Smooth muscle cell (in vitro differentiated cells): ENCODE data around the gene SDCCAG8. TPM values are rescaled to one million over a fixed set of nuclear protein-coding genes. Genes with fewer than 3 reads are reported as not detected.

ENCODE experiments used
- DNase-seq: peaks from one replicate; lab custom pipeline; 2025; ENCODE audit not compliant: unreplicated experiment; lab: John Stamatoyannopoulos, UW
- H2AFZ ChIP-seq: fragments of 200-600 bp; sonication (generic); 2 replicates; pipeline ENCODE4 v1.6.0; 2016; ENCODE audit warnings: antibody characterized with exemption, low read depth, mild to moderate bottlenecking
- H3F3A ChIP-seq: fragments of 200-600 bp; sonication (generic); 2 replicates; pipeline ENCODE4 v1.6.0; 2017; ENCODE audit warnings: antibody characterized with exemption, low read depth
- H3K27ac ChIP-seq: fragments of 200-600 bp; sonication (generic); 2 replicates; pipeline ENCODE4 v1.5.1; 2016; ENCODE audit warnings: low read depth, mild to moderate bottlenecking
- H3K27me3 ChIP-seq: fragments of 200-600 bp; sonication (generic); 2 replicates; pipeline ENCODE4 v1.6.1; 2016; ENCODE audit warnings: low read depth, mild to moderate bottlenecking
- H3K36me3 ChIP-seq: fragments of 200-600 bp; sonication (generic); 2 replicates; pipeline ENCODE4 v1.5.1; 2016; ENCODE audit warnings: low read depth
- H3K4me1 ChIP-seq: fragments of 200-600 bp; sonication (generic); 2 replicates; pipeline ENCODE4 v1.5.1; 2016; ENCODE audit warnings: low read depth
- H3K4me2 ChIP-seq: fragments of 200-600 bp; sonication (generic); 2 replicates; pipeline ENCODE4 v1.6.0; 2016; ENCODE audit warnings: mild to moderate bottlenecking
- H3K4me3 ChIP-seq: fragments of 200-600 bp; sonication (generic); 2 replicates; pipeline ENCODE4 v1.5.1; 2016; ENCODE audit warnings: mild to moderate bottlenecking
- H3K79me2 ChIP-seq: fragments of 200-600 bp; sonication (generic); 2 replicates; pipeline ENCODE4 v1.6.0; 2016; ENCODE audit warnings: low read depth, mild to moderate bottlenecking
- H3K9ac ChIP-seq: fragments of 200-600 bp; sonication (generic); 2 replicates; pipeline ENCODE4 v1.6.0; 2016; ENCODE audit warnings: low read depth
- H3K9me3 ChIP-seq: fragments of 200-600 bp; sonication (generic); replicated peaks from 2 replicates; pipeline ENCODE4 v1.5.1; 2016; ENCODE audit warnings: low read depth
- H4K20me1 ChIP-seq: fragments of 200-600 bp; sonication (generic); 2 replicates; pipeline ENCODE4 v1.6.0; 2016; ENCODE audit warnings: low read depth
- WGBS: methylation state at CpG from one replicate; pipeline ENCODE4 v1.1.7; 2016; ENCODE audit warnings: low lambda C conversion rate; 5-methylcytosine and 5-hydroxymethylcytosine counted together
- polyA plus RNA-seq: library from polyadenylated mRNA; unstranded; fragments of >200 nt; fragmentation: Nextera tagmentation; extraction: Ambion mirVana; gene quantifications from 2 replicates; pipeline ENCODE4 v1.2.1, GENCODE V29; 2016
- total RNA-seq: library from RNA; depleted of rRNA; stranded (reverse); fragments of >200 nt; gene quantifications from 2 replicates; pipeline ENCODE4 v1.2.3, GENCODE V29; 2014
- TF ChIP-seq, protein P1 (sequence below): fragments of 200-600 bp; sonication (generic); IDR thresholded peaks from 2 replicates; pipeline ENCODE4 v1.5.1; 2017; ENCODE audit warnings: borderline replicate concordance, mild to moderate bottlenecking, antibody characterized with exemption; ENCODE audit not compliant: insufficient read depth, poor library complexity, severe bottlenecking

SDCCAG8 gene
- total and polyA plus RNA-seq, 2 experiments from 2014 or later = 30.9 to 33.4 TPM

DNA sequence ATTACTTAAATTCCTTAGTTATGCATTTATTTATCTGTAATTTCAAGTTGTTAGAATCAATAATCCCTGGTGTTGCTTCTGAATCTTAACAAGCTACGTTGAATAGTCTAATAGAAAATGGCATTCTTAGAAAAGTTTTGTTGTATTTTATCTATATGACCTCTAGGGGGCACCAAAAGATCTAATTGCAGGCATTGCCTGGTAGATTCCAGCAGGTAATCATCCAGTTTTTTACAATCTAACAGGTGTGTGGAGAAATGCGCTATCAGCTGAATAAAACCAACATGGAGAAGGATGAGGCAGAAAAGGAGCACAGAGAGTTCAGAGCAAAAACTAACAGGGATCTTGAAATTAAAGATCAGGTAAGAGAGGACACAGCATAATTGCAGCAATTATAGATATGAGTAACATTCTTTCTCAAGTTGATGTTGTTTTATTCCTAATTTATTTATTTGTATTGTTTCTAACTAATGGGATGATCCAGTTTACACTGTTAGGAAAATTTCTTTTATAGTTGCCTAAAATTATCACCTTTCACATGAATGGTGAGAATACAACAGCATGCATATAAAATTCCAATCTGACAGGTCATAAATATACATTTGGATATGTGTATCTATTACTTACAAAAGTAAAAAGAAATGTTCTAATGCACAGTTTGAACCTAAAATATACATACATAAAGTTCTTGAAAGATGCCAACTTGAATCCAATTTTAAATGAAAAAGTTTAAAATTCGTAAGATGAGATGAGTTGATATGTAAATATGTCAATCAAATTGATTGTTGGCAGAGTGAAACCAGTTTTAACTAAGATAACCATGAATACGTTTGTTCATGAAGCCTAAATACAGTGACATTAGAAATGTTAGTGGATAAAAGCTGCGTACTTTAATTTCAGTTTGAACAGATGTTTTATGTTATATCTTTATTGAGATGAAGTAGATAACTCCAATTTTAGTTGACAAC, 88.4 kb downstream of the SDCCAG8 start:
- peaks cover 6% of the 10 kb centered on the region for H3K36me3 ChIP-seq
- no peaks in the 10 kb centered on the region for H3K79me2 ChIP-seq
- H3K27me3 ChIP-seq = no peaks in the 10 kb centered on the region
- H3K4me3 ChIP-seq = no peak overlapping the region
- H3K9ac ChIP-seq = no peak overlapping the region
- H3K4me1 ChIP-seq = peaks cover 19% of the 10 kb centered on the region
- H4K20me1 ChIP-seq = peaks cover 4% of the 10 kb centered on the region
- DNase-seq = no peak
- TF ChIP-seq, protein P1, sequence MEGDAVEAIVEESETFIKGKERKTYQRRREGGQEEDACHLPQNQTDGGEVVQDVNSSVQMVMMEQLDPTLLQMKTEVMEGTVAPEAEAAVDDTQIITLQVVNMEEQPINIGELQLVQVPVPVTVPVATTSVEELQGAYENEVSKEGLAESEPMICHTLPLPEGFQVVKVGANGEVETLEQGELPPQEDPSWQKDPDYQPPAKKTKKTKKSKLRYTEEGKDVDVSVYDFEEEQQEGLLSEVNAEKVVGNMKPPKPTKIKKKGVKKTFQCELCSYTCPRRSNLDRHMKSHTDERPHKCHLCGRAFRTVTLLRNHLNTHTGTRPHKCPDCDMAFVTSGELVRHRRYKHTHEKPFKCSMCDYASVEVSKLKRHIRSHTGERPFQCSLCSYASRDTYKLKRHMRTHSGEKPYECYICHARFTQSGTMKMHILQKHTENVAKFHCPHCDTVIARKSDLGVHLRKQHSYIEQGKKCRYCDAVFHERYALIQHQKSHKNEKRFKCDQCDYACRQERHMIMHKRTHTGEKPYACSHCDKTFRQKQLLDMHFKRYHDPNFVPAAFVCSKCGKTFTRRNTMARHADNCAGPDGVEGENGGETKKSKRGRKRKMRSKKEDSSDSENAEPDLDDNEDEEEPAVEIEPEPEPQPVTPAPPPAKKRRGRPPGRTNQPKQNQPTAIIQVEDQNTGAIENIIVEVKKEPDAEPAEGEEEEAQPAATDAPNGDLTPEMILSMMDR = peak; percentile 80
- H3F3A ChIP-seq = no peaks in the 10 kb centered on the region
- H3K9me3 ChIP-seq = no peaks in the 10 kb centered on the region
- H3K4me2 ChIP-seq = no peak overlapping the region
- no peak overlapping the region for H3K27ac ChIP-seq
- WGBS = 74% methylated on average over 5 of the region's 5 CpGs
- no peak overlapping the region for H2AFZ ChIP-seq

DNA sequence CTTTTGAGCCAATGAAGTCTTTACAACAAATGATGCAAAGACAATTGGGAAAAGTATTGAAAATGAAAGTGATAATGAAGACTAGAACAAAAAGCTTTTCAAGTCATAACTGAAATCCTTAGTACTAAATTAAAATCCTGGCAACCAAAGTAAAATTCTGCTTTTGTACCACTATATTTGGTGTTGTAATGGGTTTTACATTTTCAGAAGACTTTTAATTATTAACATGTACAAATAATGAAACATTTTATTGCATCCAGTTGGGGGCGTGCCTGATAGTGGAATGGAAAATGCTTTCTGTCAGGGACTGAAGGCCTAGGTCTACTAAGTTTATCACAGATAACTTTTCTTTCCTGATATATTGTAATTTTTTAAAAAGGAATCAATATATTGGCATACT, 89.4 kb downstream of the SDCCAG8 start:
- TF ChIP-seq, protein P1 = no peak
- 97% methylated on average over 1 of the region's 1 CpG for WGBS
- DNase-seq = no peak
- Histone ChIP-seq H3K9me3 (no peaks in the 10 kb centered on the region), H4K20me1 (peaks cover 4% of the 10 kb centered on the region), H3K36me3 (peaks cover 6% of the 10 kb centered on the region), H3K4me3 (no peak overlapping the region), H3K79me2 (no peaks in the 10 kb centered on the region), H2AFZ (no peak overlapping the region), H3F3A (no peaks in the 10 kb centered on the region), H3K9ac (no peak overlapping the region), H3K27ac (no peak overlapping the region), H3K27me3 (no peaks in the 10 kb centered on the region), H3K4me1 (peaks cover 19% of the 10 kb centered on the region), H3K4me2 (no peak overlapping the region)

DNA sequence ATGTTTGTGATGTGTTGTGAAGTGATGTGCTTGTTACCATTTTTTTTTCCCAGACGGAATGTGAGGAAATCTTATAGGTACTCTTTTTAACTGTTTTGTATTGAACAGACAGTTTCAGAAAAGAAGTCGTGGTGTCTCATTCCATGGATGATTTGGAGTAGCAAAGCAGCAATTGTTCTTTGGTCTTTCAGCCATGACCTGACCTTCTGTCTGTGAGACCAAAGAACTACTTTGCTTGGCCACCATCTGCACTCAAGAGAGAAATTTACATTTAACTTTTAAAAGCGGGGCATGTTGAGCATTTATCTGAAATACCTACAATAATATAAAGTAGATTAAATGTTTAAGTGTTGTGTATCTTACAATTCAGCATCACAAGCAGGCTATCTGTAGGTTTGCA, 90.2 kb downstream of the SDCCAG8 start:
- no peak for DNase-seq
- no peak overlapping the region for H3K4me3 ChIP-seq
- H3K9me3 ChIP-seq = no peaks in the 10 kb centered on the region
- no peaks in the 10 kb centered on the region for H3K27me3 ChIP-seq
- peaks cover 19% of the 10 kb centered on the region for H3K4me1 ChIP-seq
- no peak overlapping the region for H3K9ac ChIP-seq
- no peak overlapping the region for H2AFZ ChIP-seq
- H3K27ac ChIP-seq = no peak overlapping the region
- peaks cover 6% of the 10 kb centered on the region for H3K36me3 ChIP-seq
- no peaks in the 10 kb centered on the region for H3K79me2 ChIP-seq
- peaks cover 4% of the 10 kb centered on the region for H4K20me1 ChIP-seq
- 92% methylated on average over 3 of the region's 3 CpGs for WGBS
- TF ChIP-seq, protein P1 = no peak
- no peak overlapping the region for H3K4me2 ChIP-seq
- no peaks in the 10 kb centered on the region for H3F3A ChIP-seq
